ENCODE results near the gene ATXN10.
A peak's percentile ranks its signal among the peaks of the same experiment; 100 is the strongest.
"Not testable (repeated sequence)": the region's sequence is repeated elsewhere in the genome, so short reads cannot be mapped to it uniquely, and the experiment has no call there.

ATXN10 gene

GRCh38 chr22:45790401-45790800, 118.8 kb downstream of the ATXN10 start:
- no peak for DNase-seq

GRCh38 chr22:45793161-45793560, 121.5 kb downstream of the ATXN10 start:
- DNase-seq, result no peak

- no peak for DNase-seq
These were observed 122.3 kb downstream of the ATXN10 start for GRCh38 chr22:45793892-45794291.

DNA sequence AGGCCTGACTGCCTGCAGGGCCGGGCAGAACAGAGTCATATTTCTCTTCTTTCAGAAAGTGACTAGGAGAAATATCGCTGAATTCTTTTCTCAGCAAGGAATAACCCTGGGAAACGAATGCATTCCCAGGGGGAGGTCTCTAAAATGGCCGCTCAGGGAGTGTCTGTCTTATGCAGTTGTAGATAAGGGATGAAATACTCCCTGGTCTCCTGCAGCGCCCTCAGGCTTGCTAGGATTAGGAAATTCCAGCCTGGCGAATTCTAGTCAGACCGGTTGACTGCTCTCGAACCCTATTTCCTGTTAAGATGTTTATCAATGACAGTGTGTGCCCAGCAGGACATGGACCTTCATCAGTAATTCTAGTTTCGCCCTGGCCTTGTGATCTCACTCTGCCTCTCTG, 124.4 kb downstream of the ATXN10 start:
- DNase-seq, result not testable (repeated sequence)

GRCh38 chr22:45799291-45799690, 127.7 kb downstream of the ATXN10 start:
- peak in 1 of 2 experiments; percentile 10 for DNase-seq

DNA sequence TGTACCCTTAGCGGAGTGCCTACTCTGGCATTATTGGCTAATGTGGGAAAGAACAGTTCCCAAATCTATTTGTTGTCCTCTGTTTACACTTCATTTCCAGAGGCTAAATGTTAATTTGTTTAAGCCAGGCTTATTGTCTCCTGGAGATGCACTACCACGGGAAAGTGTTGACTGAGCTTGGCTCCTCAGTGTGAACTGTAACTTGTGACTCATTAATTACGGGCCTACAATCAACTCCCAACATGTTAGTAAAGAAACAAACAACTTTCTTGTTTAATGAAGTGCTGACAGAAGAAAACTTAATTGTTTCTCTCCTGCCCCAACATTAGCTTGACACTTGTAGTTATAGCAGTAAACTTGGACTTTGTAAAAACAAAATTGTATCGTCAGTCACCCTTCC, 130.4 kb downstream of the ATXN10 start:
- DNase-seq, result no peak

DNA sequence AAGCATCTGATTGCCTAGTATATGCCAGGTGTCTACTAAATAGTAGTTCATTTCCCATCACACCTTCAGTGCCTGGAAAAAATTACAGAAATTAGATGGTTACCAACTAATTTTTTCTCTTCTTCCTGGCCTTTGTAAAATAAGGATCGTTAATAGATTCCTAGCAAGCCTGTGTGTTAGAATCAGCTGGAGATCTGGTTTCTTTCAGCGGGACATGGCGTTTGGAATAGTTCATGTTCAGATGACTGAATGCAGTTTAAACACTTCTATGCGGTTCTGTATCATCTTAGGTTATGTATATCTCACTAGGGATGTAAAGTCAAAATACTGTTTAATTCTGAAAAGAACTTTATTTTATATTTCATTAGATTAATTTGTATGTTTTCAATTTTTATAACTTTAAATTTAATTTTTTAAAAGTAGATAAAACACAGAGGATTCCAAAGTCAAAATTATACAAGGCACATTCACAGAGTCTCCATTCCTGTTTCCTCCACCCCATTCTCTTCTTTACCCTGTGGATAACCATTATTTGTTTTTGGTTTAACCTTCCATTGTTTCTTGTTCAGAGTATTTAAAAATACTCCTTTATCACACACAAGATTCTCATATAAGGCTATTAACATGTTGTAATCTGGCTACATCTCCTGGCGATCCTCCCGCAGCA, 132.8 kb downstream of the ATXN10 start:
- DNase-seq, result no peak

GRCh38 chr22:45804986-45805325, 133.3 kb downstream of the ATXN10 start:
- DNase-seq, result no peak

GRCh38 chr22:45805413-45805812, 133.8 kb downstream of the ATXN10 start:
- no peak for DNase-seq

GRCh38 chr22:45807156-45807915, 135.7 kb downstream of the ATXN10 start:
- no peak for DNase-seq

DNA sequence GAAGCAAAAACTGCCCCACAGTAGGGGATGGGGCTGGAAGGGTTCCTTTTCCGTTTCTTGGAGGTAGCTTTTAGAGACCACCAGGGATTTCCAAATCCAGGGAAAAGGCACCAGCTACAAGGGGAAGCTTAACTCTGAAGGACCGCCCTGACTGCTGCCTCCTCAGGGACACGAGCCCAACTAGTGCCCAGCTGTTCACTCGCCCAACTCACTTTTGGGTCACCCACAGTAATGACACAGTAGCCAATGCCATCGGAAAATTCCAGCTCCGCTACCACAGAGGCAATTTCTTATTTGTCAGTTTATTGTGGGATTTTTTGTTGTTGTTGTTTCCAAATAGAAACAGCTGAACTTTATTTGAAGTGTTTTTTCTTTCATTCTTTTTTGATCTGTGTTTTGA, 141.3 kb downstream of the ATXN10 start:
- no peak for DNase-seq

DNA sequence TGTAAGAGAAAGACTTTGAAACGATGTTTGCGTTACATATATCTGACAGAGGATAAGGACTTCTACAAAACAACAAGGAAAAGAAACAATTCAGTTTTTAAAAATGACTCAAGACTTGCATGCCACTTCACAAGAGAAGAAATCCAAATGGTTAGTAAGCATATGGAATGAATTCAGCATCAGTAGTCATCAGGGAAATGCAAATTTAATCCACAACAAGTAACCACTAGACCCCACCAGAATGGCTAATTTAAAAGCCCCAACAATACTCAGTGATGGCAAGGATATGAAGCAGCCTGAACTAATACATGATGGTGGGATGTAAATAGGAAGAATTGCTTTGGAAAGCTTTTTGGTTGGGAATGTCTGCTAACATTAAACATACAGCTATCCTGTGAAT, 142.6 kb downstream of the ATXN10 start:
- no peak for DNase-seq

DNA sequence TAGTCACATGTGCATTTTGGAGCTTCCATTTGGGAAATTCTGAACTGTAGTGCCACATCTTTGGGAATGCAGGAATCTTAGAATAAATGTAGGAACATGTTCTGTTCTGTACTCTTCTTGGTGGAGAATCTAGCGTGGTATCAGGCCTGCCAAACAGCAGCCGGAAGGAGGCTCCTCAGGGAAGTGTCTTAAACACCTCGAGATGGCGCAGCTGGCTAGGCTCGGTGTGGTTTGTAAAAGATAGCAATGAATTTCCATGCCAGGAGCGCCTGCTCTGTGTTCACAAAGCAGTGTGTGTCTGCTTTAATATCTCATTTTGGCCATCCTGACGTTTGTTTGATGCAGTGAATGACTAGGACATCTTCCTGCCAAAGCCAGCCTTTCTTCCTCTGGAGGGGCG, 145.1 kb downstream of the ATXN10 start:
- DNase-seq, result no peak

- no peak for DNase-seq
These were observed 146.2 kb downstream of the ATXN10 start for GRCh38 chr22:45817745-45818423.

DNA sequence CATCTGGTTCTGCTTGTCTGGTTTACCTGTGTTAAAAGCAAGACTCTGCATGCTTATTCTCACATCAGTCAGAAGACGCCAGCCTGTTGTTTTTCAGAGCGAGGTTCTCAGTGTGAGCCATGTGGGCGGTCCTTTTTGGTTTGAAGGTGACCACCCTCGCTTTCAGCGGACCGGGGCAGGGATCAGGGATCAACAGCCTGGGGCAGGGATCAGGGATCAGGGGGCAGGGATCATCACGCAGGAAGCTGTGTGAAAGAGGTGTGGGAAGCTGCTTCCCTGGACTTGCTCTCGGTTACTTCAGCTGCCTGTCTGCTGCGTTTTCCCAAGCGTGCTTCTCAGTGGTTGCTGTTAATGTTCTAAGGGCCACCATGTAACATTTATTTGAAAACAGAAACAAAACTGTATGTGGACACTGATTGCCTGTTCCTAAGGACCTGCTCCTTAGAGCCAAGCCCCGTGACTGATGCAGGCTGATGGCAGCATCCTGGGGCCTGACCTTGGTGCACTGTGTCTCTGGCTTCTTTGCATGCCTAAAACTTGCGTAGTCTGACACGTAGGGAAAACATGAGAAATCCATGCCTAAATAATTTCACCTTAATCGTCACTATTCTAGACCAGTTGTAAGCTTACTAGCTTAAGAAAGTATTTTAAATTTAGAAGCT, 146.9 kb downstream of the ATXN10 start:
- no peak for DNase-seq

DNA sequence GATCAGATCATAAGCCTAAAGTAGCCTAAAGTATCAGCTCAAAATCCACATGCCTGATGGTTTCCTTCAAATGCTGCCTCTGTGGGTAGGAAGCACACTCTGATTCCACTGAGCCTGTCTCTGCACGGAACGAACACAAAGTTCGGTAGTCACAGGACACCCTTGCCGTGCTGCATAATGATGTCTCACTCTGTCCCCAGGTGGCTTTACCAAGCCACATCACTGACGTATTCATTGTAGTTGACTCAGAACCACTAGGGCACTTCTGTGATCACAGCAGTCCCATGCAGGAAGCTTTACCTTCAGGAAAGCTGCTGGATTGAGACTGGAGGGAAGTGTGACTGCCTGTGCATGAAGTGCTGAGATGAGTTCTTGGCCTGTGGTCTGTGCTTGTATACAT, 147.7 kb downstream of the ATXN10 start:
- no peak for DNase-seq

DNA sequence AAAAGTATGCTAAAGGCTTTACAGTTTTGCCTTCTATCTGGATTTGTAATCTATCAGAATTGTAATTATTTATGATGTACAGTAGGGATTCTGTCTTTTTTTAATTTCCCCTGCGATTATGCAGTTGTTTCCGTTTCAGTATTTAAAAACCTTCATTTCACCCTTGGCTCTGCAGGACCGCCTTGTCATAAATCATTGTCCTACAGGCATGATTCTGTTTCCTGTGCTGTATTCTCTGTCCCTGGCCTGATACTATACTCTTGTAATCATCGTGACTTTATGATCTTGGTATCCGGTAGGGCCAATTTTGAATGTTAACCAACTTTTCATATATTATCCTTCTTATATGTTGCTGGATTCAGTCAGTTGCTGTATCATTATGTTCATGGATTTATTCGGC, 151.7 kb downstream of the ATXN10 start:
- no peak for DNase-seq

- DNase-seq, result no peak
These were observed 154.9 kb downstream of the ATXN10 start for GRCh38 chr22:45826520-45826919.

- DNase-seq, result no peak
These were observed 157.2 kb downstream of the ATXN10 start for GRCh38 chr22:45828841-45829240.

DNA sequence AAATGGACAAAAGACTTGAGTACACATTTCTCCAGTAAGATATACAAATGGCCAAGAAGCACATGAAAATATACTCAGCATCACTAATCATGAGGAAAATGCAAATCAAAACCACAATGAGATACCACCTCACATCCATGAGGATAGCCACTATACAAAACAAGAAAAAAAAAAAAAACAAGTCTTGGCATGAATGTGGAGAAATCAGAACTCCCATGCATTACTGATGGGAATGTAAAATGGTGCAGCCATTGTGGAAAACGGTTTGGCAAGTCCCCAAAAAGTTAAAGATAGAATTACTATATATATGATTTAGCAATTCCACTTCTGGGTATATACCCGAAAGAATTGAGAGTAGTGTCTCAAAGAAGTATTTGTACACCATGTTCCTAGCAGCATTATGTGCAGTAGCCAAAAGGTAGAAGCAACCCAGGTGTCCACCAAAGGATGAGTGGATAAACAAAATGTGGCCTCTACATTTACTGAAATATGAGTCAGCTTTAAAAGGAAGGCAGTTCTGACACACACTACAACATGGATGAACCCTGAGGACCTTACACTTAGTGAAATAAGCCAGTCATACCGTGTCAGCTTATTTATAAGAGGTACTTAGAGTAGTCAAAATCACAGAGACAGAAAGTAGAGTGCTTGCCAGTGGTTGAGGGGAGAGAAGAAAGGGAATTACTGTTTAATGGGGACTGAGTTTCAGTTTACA, 159.1 kb downstream of the ATXN10 start:
- no peak for DNase-seq

DNA sequence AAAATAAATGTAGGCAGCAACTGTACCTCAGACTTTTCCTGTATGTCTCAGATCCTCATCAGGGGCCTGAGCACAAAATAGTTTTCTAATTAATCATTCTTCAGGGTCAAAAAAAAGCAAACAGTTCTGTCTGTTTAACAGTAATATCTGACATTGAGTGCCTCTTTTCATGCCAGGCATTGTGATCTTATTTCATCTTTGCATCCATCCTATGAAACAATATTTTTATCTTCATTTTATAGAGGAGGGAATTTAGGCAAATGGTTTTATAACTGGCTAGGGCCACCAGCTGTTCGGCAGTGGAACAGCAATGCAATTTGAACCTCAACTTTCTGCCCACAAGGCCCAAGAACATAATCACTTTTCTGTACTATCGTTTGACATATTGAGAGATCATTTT, 159.8 kb downstream of the ATXN10 start:
- no peak for DNase-seq

- DNase-seq, result no peak
These were observed 160.5 kb downstream of the ATXN10 start for GRCh38 chr22:45832180-45832579.

Data from Kasumi-1 (cell line).